Psoas muscle (tissue), 8 donors: ENCODE data around the gene S100A1. TPM values are rescaled to one million over a fixed set of nuclear protein-coding genes. Genes with fewer than 3 reads are reported as not detected.

Experiments
- ATAC-seq, 4 donors: fragments of 200-7000 bp; cut with Tn5 transposase; one replicate each; pipeline ENCODE4 v1.9.1; 2020; ENCODE audit warnings: moderate library complexity in 3 of 4, mild to moderate bottlenecking in 2 of 4
- DNase-seq, 2 donors: peaks; one replicate each; pipeline ENCODE4 v3.0.0-alpha.2; 2020
- H3K27ac ChIP-seq: fragments of 200-600 bp; one replicate; pipeline ENCODE4 v1.8.0; 2022
- H3K27me3 ChIP-seq, 3 donors: fragments of 200-600 bp in 1 of 3; one replicate each; pipeline versions ENCODE4 v1.6.1 to v1.8.0; 2013 to 2022; ENCODE audit warnings: low read length in 2 of 3, mild to moderate bottlenecking in 2 of 3, moderate library complexity in 1 of 3; ENCODE audit not compliant: insufficient read depth in 3 of 3
- H3K36me3 ChIP-seq, 2 donors: fragments of 200-600 bp in 1 of 2; one replicate each; pipeline versions ENCODE4 v1.6.1 to v1.8.0; 2013 to 2022; ENCODE audit warnings: low read depth in 1 of 2, mild to moderate bottlenecking in 1 of 2, moderate library complexity in 1 of 2; ENCODE audit not compliant: insufficient read depth in 1 of 2
- H3K4me1 ChIP-seq: fragments of 200-600 bp; one replicate; pipeline ENCODE4 v1.8.0; 2022
- H3K4me3 ChIP-seq: fragments of 200-600 bp; one replicate; pipeline ENCODE4 v1.8.0; 2022; ENCODE audit warnings: mild to moderate bottlenecking
- H3K9me3 ChIP-seq: fragments of 200-600 bp; one replicate; pipeline ENCODE4 v1.8.0; 2022
- CTCF ChIP-seq: fragments of 200-600 bp; IDR thresholded peaks from one replicate; pipeline ENCODE4 v1.8.0; 2022; ENCODE audit warnings: antibody characterized with exemption
- WGBS, 3 donors: extraction: QIAGEN DNeasy Blood & Tissue Kit; methylation state at CpG; one replicate each; pipeline versions ENCODE4 v1.1.6 to v1.1.7; 2013; 5-methylcytosine and 5-hydroxymethylcytosine counted together
- intact Hi-C, 2 donors: fragments of 100-400 bp; cut with DNase I; formaldehyde crosslinking; loops; one replicate each; pipeline versions ENCODE4 v1.11.0 to v1.14.2; 2022
- polyA plus RNA-seq, 3 donors: library from polyadenylated mRNA; stranded (reverse); fragments of 200-250 nt; gene quantifications; one replicate each; pipeline ENCODE4 v1.2.3, GENCODE V29; 2013
- total RNA-seq, 4 donors: library from RNA; stranded (reverse); fragmentation: NEBNext Ultra II Directional in 2 of 4; extraction: Animal tissue kit (Norgen Biotek cat#: 25700) in 2 of 4; gene quantifications; one replicate each; pipeline versions ENCODE4 v1.2.1 to v1.2.4, GENCODE V29; 2021 to 2023
- donor health status: healthy with polysubstance abuse.
- donor health status: DM: no; HTN: no; CAD: no; lungs with moderate emphysema.
- donor health status: Bipolar disorder and iron deficiency.
- donor health status: healthy.
- donor health status: DM: yes; HTN: yes; CAD: no.
- donor health status: DM: no; HTN: no; CAD: no.
- donor health status: DM: no; HTN: no; CAD: no.
- donor health status: DM: yes; HTN: yes; CAD: no.

Gene S100A1
- total and polyA plus RNA-seq, 7 donors = 370 to 1,423 (median 1,008) TPM

- 81 to 87% (median 85%) methylated on average over 2 of the region's 2 CpGs for WGBS, 3 donors
- no peaks in the 10 kb centered on the region for H3K9me3 ChIP-seq
- intact Hi-C loops = no loop called here
- no peak overlapping the region for H3K27ac ChIP-seq
- no peaks in the 10 kb centered on the region for H3K4me1 ChIP-seq
- ATAC-seq = no peak
- no peaks in the 10 kb centered on the region for H3K36me3 ChIP-seq
- no peaks in the 10 kb centered on the region for H3K27me3 ChIP-seq
- no peak overlapping the region for H3K4me3 ChIP-seq
- no peak for TF ChIP-seq CTCF
- no peak for DNase-seq
These were observed 39.8 kb upstream of the S100A1 start for GRCh38 chr1:153588482-153588881.

DNA sequence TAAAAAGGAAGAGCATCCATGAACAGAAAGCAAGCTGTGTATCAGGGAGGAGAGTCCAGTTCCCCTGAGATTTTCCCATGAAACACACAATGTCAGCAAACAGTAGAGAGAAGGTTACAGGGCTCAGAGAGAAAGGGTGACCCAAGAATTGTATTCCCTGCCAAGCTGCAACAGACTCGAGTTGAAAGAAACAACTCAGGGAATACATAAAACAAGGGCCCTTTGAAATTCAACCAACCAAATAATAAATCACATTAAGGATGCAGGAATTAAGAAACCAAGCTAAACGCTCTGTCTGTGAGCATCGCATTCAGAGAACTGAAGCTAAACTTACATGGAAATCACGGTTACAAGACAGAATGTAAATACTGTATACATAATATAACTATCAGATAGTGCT is 35.5 kb upstream of the S100A1 start:
- WGBS, 3 donors = 53 to 57% (median 56%) methylated on average over 4 of the region's 4 CpGs
- H3K4me1 ChIP-seq = no peaks in the 10 kb centered on the region
- H3K27ac ChIP-seq = no peak overlapping the region
- no peak for TF ChIP-seq CTCF
- no peak for DNase-seq
- intact Hi-C loops = no loop called here
- no peak overlapping the region for H3K4me3 ChIP-seq
- no peak for ATAC-seq
- no peaks in the 10 kb centered on the region for H3K9me3 ChIP-seq
- H3K36me3 ChIP-seq = no peaks in the 10 kb centered on the region
- no peaks in the 10 kb centered on the region for H3K27me3 ChIP-seq

DNA sequence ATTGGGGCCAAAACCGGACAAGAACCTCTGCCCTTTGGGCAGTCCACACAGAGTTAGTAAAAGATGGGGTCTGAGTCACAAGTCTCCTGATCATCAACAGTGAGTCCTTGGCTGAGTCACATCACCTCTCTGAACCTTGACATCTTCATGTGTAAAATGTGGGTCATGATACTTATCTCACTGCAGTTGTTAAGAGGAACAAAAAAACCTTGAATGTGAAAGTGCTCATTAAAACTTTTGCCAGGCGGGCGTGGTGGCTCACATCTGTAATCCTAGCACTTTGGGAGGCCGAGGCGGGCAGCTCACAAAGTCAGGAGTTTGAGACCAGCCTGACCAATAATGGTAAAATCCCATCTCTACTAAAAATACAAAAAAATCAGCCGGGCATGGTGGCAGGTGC is 31.0 kb upstream of the S100A1 start:
- 80 to 87% (median 84%) methylated on average over 6 of the region's 6 CpGs for WGBS, 3 donors
- no peak for ATAC-seq
- intact Hi-C loops = no loop called here
- Histone ChIP-seq H3K27ac (no peak overlapping the region), H3K4me1 (no peaks in the 10 kb centered on the region), H3K27me3 (no peaks in the 10 kb centered on the region), H3K9me3 (no peaks in the 10 kb centered on the region), H3K4me3 (no peak overlapping the region), H3K36me3 (no peaks in the 10 kb centered on the region)
- no peak for DNase-seq
- TF ChIP-seq CTCF = no peak

DNA sequence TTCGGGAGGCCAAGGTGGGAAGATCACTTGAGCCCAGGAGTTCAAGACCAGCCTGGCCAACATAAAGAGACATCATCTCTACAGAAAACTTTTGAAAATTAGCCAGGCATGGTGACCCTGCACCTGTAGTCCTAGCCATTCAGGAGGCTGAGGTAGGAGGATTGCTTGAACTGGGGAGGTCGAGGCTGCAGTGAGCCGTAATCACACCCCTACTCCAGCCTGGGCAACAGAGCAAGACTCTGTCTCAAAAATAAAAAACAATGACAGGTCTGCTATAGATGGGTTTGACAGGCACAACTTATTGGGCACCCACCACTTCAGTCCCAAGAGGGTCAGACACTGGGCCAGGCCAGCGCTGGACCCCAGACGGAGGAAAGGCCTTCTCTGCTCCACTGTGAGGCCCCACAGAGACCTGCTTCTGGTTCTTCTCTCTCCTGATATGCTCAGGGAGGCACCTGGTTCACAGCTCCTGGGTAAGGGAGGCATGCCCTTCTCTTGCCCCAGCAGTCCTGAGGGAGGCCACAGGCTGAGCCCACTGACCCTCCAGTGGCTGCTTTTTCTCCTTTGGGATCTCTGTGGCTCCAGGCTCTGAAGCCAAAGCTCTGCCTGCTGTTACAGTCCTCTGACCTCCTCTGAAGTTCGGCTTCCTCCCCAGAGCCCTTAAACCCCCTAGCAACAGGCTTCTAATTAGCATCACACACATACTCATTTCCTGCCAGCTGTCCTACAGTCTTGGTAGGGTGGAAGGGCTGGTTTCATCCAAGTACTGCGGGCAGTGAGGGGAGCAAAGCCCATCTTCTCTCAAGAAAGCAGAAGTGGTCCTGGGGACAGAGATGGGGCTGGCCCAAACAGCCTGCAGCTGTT is 29.7 kb upstream of the S100A1 start:
- ATAC-seq (peak in 2 of 4 donors; percentile 15 to 24), DNase-seq (no peak)
- Histone ChIP-seq H3K9me3 (no peaks in the 10 kb centered on the region), H3K4me1 (no peaks in the 10 kb centered on the region), H3K4me3 (no peak overlapping the region), H3K27ac (no peak overlapping the region), H3K27me3 (no peaks in the 10 kb centered on the region), H3K36me3 (no peaks in the 10 kb centered on the region)
- no peak for TF ChIP-seq CTCF
- 60 to 73% (median 61%) methylated on average over 7 of the region's 7 CpGs for WGBS, 3 donors
- intact Hi-C loops = no loop called here

DNA sequence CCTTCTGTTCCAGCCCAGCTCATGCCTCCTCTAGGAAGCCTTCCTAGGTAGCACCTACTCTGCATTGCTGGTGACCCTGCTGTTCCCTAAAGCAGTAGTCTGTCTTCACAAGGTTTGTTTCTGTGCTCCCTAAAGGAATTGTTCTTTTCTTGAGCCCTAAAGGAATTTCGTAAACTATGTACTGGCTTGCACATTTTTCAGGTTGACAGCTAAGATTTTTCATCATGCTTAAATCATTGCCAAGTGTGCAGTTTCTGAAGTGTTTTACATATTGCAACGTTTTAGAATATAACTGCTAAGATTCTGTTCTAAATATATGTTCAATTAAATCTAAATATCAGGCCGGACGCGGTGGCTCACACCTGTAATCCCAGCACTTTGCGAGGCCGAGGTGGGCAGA is 28.4 kb upstream of the S100A1 start:
- ATAC-seq (no peak), DNase-seq (no peak)
- no peak overlapping the region for H3K4me3 ChIP-seq
- intact Hi-C loops = no loop called here
- H3K36me3 ChIP-seq = no peaks in the 10 kb centered on the region
- no peak overlapping the region for H3K27ac ChIP-seq
- no peak for TF ChIP-seq CTCF
- H3K9me3 ChIP-seq = no peaks in the 10 kb centered on the region
- WGBS, 3 donors = 92 to 93% (median 93%) methylated on average over 7 of the region's 7 CpGs
- H3K4me1 ChIP-seq = no peaks in the 10 kb centered on the region
- no peaks in the 10 kb centered on the region for H3K27me3 ChIP-seq
